HG03066 (cell line): ENCODE data around the gene C10orf67.
"Not testable (repeated sequence)": the region's sequence is repeated elsewhere in the genome, so short reads cannot be mapped to it uniquely, and the experiment has no call there.

ENCODE experiments used
- ATAC-seq: cut with Tn5 transposase; IDR thresholded peaks from one replicate; pipeline ENCODE4 v1.9.1; 2021; ENCODE audit warnings: low read depth; ENCODE audit not compliant: unreplicated experiment

Gene C10orf67

DNA sequence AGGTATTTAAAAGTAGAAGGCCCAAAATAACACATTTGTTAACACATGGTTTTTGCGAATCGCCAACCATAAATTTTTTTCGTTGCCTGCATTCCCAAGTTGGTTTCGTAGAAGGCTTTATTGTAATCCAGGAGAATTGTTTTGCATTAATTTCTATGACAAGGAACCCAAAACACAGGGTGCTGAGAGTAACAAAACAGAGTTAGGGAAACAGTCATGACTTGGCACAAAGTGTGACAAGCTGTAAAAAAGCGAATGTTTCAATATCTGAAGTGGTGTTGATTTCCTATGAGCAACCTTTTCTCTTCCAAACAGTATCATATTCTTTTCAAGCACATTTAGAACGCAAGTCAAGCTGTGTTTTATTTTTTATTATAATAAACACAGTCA, 63.6 kb downstream of the C10orf67 start:
- ATAC-seq: no peak

DNA sequence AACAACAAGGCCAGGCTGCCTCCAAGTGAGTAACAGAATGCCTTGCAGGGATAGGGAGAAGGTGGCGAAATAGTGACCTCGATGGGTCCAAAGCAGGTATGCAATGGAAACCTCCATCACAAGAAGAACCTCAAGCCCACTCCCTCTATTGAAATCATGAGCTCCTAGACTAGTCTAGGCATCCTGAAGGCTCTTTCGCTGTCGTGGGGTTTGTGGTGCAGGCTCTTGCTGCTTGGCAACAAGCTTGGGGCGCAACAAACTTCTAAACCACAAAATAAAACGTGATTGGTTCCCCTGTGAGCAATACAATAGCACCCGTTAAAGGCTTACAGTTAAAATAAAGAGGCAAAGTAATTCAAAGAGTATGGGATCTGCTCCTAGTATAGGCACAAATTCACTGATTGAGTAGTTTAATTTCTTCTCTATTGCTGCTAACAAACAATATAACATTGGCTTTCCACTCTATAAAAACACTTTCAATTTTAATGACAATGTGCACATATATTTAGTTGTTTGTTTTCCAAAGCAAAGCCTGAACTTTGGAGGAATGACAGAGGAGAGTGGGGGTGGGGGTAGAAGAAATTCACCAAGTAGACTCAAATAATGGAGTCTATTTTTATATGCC, 64.1 kb downstream of the C10orf67 start:
- no peak for ATAC-seq

DNA sequence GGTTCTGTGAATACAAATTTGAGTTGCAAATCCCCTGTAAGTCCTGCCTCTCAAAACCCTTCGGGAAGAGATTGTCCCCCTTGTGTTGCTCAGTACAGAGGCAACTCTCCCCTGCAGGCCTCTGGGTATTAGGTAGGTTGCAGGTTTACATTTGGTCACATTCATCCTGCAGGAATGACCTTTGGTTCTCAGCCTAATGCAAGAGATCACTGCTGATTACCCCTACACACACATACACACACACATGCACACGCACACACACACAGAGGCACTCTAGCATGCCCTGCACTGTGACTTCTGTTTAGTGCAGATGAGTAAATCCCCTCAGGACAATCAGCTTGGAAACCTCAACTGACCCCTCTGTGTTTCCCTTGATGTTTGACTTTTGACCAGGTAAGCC, 69.2 kb downstream of the C10orf67 start:
- no peak for ATAC-seq

DNA sequence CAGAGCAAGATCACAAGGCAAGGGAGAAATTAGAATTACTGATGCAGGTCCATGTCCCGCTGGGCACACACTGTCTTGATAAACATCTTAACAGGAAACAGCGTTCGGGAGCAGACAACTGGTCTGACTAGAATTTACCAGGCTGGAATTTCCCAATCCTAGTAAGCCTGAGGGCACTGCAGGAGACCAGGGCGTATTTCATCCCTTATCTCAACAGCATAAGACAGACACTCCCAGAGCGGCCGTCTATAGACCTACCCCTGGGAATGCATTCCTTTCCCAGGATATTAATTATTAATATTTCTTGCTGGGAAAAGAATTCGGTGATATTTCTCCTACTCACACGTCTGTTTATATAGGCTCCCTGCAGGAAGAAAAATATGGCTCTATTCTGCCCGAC, 70.4 kb downstream of the C10orf67 start:
- not testable (repeated sequence) for ATAC-seq

DNA sequence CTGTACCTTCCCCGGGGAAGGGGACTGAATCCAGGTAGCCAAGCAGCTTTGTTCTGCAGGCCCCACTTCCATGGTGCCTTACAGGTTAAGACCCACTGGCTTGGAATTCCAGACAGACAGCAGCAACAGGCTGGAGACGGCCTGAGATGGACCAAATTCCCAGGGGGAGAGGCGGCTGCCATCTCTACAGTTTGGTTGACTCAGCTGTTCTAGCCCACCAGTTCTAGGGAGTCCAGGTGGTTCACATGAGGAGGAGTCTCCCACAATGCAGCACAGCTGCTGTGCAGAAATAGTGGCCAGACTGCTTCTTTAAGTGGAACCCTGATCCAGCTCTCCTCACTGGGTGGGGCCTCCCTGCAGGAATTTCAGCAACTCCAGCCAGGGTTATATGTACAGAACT, 74.1 kb downstream of the C10orf67 start:
- no peak for ATAC-seq

DNA sequence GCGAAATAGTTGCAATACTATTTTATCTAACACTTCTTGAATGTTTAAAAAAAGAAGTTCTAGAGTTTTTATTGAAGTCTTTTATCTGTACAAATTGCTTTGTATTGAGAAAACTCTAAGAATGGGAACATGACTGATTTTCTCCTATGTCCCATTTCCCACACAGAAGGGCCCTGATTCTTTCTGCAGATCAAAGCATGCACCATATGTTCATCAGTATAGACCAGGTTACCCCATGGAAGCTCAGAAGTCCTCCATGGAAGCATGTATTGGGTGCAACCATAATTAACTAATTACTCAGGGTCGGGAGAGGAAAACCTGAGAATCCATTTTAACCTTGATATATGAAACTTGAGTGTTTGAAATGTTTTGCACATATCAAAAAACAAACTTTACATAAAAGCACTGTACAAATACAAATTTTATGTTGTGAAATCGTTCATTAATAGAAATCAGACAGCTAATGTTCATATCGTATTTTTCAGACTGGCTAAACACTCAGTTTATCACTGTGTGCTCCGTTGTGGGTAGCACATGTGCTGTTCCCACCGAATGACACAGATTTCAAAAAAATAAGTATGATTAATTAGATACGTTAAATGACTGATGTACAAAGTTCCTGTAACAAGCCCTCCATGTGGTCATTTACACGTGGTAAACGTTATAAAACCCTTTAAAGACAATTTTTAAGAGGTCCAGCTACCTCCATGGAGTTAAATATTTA, 81.0 kb downstream of the C10orf67 start:
- ATAC-seq: no peak

DNA sequence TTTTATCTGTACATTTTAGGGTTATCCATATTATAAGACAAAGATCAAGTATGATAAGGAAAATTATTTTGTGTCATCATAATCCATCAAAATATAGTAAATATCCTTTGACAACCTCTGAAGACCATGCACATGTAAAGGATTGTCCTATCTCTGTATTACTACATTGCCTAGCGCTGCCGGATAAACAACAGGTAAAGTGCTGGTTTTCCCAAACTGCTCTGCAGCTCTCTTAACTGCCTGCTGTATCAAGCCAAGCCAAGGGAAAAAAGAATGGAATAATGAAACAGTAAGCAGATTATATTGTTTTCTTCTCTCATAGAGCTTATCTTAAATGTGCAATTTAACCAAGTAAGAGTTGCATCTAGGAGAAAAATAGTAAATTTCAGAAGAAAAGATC, 81.7 kb downstream of the C10orf67 start:
- ATAC-seq: no peak

DNA sequence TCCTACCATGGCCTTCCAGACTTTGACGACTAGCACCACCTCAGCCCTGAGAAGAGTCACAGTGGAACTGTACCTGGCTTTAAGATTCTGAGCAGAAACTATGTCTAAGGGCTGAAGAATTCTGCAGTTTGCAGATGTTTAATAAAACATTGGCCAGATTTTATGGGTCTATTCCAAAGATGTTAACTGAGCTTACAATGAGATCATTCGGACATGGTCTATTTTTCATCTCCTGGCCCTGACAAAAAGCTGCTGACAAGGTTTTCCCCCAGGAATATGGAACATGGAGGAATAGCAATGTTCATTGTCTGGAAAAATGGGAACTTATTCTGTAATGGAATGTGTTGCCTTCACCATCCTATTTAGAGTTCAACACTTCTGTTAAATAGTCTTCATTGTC, 86.1 kb downstream of the C10orf67 start:
- no peak for ATAC-seq

DNA sequence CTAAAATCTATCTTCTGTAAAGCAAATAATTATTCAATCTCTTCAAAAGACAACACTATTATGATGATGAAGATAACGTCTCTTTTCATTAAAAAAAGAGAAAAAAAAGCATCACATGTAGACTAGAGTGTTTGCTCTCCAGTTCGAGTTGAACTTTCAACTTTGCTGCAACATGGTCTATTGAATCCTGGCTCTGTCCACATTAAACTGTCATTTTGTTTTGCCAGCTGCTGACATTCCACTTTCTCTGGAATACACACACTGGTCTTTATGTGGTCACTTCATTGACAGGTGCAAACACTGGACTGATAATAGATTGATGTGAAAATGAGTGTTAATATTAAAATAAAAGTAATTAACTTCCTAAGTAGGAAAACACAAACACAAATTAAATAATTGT, 90.8 kb downstream of the C10orf67 start:
- no peak for ATAC-seq

DNA sequence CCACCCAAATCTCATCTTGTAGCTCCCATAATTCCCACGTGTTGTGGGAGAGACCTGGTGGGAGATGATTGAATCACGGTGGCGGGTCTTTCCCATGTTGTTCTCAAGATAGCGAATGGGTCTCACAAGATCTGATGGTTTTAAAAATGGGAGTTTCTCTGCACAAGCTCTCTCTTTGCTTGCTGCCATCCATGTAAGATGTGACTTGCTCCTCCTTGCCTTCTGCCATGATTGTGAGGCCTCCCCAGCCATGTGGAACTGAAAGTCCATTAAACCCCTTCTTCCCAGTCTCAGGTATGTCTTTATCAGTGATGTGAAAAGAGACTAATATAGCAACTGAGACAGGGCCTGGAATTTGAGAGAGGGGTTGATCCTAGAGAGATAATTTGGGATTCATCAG, 91.7 kb downstream of the C10orf67 start:
- ATAC-seq: not testable (repeated sequence)

DNA sequence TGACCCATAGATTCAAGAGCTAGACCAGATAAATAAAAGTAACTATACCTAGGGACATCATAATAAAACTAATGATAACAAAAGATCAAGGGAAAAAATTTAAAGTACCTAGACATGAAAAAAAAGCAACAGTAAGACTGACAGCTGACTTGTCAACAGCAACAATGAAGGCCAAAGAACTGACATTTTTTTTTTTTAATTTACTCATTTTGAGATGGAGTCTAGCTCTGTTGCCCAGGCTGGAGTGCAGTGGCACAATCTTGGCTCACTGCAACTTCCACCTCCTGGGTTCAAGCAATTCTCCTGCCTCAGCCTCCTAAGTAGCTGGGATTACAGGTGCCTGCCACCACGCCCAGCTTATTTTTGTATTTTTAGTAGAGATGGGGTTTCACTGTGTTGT, 102.8 kb downstream of the C10orf67 start:
- ATAC-seq: not testable (repeated sequence)

DNA sequence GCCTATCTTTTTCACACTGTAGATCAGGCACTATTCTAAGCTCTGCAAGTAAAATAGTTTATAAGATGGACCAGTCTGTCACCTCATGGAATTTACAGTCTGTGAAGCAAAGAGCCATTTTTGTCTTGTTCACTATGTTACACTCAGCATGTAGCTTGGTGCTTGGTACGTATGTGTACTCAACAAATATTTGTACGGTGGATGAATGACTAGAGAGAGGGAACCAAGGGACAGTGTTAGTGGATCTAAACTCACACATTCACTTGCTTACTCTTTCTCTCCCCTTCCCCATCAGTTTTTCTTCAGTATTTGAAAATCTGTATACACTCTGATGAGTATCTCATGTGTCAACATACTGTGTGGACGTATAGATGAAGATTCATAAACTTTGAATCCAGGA, 106.6 kb downstream of the C10orf67 start:
- ATAC-seq: no peak

DNA sequence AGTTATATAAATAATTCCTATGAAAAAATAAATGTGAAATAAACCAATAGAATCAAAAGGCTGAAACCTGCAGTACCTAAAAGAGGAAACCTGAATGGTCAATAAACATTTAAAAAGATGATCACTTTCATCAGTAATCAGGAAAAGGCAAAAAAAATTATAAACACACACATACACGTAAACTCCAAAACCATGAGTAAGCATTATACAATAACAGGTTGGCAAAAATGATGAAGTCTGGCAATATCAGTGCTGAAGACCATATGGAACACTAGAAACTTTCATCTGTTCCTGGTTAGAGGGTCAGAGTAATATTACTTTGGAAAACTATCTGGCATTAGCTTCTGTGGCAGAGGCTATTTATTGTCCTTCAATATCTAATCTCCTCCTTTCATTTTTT, 114.0 kb downstream of the C10orf67 start:
- no peak for ATAC-seq

DNA sequence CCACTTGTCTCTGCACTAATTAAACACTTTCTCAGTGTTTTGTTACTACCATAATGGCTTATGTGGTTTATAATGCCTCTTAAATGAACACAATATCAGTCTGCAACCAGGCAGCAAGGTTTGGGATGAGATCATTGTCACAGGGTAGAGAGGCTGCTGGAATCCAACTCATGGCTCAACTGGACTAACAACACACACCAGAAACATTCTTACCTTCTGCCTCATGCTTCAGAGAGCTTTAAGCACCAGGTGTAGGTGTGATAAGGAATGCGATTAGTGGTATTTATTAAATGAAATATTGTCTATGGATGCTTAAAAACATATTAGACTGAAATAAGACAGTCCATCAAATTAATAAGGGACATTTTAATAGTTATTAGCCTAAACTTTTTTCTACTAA, 127.1 kb downstream of the C10orf67 start:
- no peak for ATAC-seq

DNA sequence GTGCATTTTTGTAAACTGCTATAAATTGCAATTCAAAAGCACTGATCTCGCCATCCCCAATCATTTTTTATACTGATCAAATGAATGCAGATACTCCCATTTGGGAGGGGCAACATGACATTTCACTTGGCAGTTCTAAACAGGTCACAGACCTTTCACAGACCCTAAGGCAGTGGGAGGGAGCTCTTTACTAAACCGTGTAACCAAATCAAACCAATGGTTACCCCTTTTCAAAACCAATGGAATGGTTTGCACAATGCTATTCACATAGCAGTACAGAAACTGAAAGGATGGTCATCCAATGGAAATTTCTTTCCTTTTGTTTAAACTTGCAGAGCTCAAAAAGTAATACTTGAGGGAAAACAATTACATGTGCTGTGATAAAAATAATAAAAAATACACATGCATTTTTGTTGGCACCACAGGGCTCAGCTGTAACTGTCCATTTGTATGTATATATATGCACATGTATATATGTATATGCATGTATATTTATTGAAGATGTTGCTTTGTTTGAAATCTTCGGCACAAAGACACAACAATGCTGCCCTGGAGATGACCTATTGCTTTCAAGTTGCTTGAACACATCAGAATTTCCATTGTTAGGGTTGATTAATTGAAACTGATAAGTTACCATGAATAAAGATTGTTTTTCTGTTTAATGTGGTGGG, 138.5 kb downstream of the C10orf67 start:
- no peak for ATAC-seq

DNA sequence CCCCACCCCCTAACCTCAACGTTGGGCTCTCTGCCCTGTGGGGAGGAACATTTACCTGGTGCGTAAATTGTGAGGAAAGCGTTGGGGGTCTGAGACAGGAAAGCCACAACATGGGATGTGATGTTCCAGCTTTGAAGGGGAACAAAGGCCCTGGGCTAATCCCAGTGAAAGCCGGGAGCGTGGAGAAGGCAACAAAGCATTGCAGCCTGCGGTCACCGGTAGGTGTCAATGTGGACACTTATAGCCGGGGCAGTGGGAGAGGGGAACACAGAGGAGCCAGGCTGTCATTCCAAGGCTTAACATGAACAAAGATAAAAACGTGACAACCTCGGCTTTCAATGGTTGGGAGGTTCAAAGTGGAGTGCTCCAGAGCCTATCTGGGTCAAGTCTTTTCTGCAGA, 139.8 kb downstream of the C10orf67 start:
- no peak for ATAC-seq

DNA sequence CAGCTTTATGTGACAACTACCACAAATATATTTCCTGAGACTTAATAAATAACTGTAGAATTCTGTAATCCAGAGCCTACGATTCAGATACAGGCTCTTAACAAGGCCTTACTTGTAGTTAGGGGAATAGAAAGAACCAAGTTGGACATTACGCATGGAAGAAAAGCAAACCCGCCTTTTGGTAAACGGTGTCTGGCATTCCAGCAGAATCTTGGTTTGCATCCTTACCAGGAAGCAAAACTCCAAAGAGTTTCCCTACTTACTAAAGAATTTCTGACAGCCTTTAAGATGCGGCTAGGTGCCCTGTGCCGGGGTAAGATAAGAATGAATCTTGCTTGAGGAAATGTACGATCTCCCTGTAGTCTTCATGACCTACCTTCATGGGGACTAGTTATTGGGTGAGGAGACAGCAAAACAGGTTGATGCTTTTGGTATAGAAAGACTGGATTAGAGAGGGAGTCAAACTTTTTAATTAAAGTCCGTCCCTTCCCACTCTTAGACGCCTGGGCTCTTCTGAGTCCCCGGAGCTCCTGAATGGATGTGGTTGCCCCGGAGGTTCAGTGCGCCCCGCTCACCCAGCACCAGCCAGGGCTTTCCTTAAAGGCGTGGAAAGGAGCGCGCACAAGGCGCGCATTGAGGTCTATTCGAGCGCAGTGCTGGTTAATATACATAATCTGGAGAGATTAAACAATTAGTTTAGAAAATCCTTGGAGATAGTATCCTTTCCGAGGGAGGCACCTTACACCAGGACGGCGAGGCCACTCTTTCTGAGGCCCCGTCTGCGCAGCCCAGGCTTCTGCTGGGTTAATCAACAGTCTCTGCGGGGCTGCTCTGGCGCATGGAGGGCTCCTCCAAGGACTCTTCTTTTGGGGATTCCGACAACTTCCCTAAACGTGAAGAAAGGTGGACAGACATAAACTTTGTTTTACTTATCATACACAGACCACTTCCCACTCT, 140.9 kb downstream of the C10orf67 start:
- ATAC-seq: no peak

DNA sequence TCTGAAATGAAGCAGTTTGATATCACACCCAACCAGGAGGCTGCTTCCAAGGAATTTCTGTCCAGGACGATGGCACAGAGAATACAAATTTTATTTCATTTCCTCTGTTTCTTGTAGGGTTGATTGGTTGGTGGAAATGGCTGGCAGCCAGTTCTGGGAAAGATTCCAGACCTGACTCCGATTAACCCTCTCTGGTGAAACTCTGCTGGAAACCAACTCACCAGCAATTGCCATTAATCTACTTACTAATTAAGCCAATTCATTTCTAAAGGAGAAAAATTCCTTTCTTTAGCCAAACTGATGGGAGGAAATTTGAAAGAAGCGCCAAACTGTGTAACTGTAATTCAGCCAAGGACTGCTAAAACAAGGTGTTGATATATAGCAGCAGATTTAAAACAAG, 141.8 kb downstream of the C10orf67 start:
- ATAC-seq: no peak

DNA sequence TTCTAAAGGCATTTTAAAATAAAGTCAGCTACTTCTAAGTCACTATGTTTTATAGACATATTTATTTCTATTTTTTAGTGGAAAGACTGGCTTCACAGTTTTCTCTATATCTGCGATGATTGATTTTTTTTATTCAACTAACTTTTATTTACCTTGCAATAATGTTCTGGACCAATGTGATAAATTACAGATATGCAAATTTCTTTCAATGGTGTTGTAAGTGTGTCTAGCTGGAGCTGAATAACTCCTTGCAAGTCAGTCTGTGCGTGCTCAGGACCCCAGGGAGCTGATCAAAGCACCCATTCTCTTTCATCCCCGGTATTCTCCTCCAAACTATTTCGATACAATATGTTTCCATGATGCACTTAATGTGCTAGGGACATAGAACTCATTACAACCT, 142.8 kb downstream of the C10orf67 start:
- no peak for ATAC-seq

DNA sequence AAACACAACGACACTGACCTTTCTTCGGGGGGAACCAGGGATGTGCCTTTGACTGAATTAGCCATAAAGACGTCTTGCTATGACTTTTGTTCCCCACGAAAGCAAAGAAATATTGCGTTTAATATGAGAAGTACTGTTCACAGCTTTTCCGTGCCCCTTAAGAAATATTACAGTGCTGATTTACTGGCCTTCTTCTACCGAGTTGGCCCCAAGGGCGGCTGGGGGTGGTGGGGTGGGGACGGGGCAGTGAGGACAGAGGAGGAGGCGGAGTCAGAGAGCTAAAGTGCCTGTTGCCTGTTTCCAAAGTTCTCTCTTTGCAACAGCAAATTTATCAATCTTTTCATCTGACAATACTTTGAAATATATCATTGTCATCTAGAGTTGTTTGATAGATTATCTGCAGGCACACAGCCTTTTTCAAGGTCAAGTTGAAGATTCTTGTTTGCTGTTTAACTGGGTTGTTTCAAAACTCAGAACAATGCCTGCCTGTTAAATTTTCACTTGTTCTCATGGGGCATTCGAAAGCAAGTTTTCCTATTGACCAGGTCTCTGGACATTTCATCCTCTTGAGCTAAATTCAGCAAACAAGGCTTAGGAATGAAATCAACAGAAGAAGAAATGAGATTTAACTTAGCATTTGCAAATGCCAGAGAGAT, 143.5 kb downstream of the C10orf67 start:
- ATAC-seq: no peak
